ENCODE measurements around the gene TAF13. TPM values are rescaled to one million over a fixed set of nuclear protein-coding genes. Genes with fewer than 3 reads are reported as not detected.

The TAF13 gene
- total RNA-seq, 6 donors from 2014 or later = 11.5 to 54.6 (median 35.7) TPM

GRCh38 chr1:109112056-109112651 is 36.4 kb upstream of the TAF13 start:
- H3K4me3 ChIP-seq = peak overlapping the region in 3 of 4 donors; percentile 34 to 46 (median 44)
- H3K27ac ChIP-seq = no peak overlapping the region
- TF ChIP-seq POLR2AphosphoS5 (IDR thresholded peaks at IDR 0.05) = no peak
- no peak for TF ChIP-seq EP300 (IDR thresholded peaks at IDR 0.05)
- TF ChIP-seq POLR2A (IDR thresholded peaks at IDR 0.05) = no peak
- no peak for TF ChIP-seq CTCF (IDR thresholded peaks at IDR 0.05)
- 25 to 34% methylated on average over 10 of the region's 10 CpGs for WGBS, 2 donors
- peak in 1 of 2 donors; percentile 72 for ATAC-seq (ENCODE audit: low FRiP score in 2 of 2)
- H3K36me3 ChIP-seq = no peaks in the 10 kb centered on the region
- H3K27me3 ChIP-seq = peaks cover 0 to 10% (median 4%) of the 10 kb centered on the region in 4 donors
- DNase-seq = no peak
- no peaks in the 10 kb centered on the region for H3K9me3 ChIP-seq
- peaks cover 16 to 27% (median 19%) of the 10 kb centered on the region in 4 donors for H3K4me1 ChIP-seq

- Histone ChIP-seq H3K27ac (no peak overlapping the region), H3K27me3 (peaks cover 0 to 10% (median 4%) of the 10 kb centered on the region in 4 donors), H3K36me3 (no peaks in the 10 kb centered on the region), H3K4me1 (peaks cover 16 to 27% (median 19%) of the 10 kb centered on the region in 4 donors), H3K4me3 (no peak overlapping the region), H3K9me3 (no peaks in the 10 kb centered on the region)
- DNase-seq = no peak
- ATAC-seq (ENCODE audit: low FRiP score in 2 of 2) = no peak
- no peak for TF ChIP-seq EP300 (IDR thresholded peaks at IDR 0.05)
- TF ChIP-seq POLR2A (IDR thresholded peaks at IDR 0.05) = no peak
- no peak for TF ChIP-seq CTCF (IDR thresholded peaks at IDR 0.05)
- no peak for TF ChIP-seq POLR2AphosphoS5 (IDR thresholded peaks at IDR 0.05)
- WGBS, 2 donors = 60 to 62% methylated on average over 5 of the region's 5 CpGs
Observed at GRCh38 chr1:109111386-109112055, 35.7 kb upstream of the TAF13 start.

- H3K36me3 ChIP-seq = no peaks in the 10 kb centered on the region
- no peak overlapping the region for H3K4me3 ChIP-seq
- DNase-seq (no peak), ATAC-seq (ENCODE audit: low FRiP score in 2 of 2) (no peak)
- TF ChIP-seq CTCF (IDR thresholded peaks at IDR 0.05) (no peak), POLR2A (IDR thresholded peaks at IDR 0.05) (no peak), POLR2AphosphoS5 (IDR thresholded peaks at IDR 0.05) (no peak), EP300 (IDR thresholded peaks at IDR 0.05) (no peak)
- H3K27me3 ChIP-seq = peaks cover 0 to 10% (median 4%) of the 10 kb centered on the region in 4 donors
- H3K27ac ChIP-seq = no peak overlapping the region
- peaks cover 16 to 27% (median 19%) of the 10 kb centered on the region in 4 donors for H3K4me1 ChIP-seq
- H3K9me3 ChIP-seq = no peaks in the 10 kb centered on the region
- 61 to 66% methylated on average over 3 of the region's 3 CpGs for WGBS, 2 donors
Observed at GRCh38 chr1:109109906-109110305, 34.1 kb upstream of the TAF13 start.

DNA sequence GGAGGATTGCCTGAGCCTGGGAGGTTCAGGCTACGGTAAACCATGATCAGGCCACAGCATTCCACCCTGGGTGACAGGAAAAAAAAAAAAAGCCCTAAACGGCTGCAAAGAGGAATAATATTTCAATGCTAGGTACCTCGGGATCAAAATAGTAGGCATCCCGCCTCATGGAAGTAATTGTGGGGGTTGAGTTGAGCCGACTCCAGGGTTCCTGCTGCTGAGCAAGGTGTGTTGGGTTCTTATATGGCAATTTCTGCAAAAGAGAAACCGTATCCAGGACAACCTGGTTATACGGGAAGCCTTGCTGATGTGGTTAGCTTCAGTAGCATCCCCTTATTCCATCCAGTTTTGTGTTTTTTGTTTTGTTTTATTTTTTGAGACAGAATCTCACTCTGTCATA is 32.0 kb upstream of the TAF13 start:
- Histone ChIP-seq H3K4me1 (peaks cover 0 to 10% (median 4%) of the 10 kb centered on the region in 4 donors), H3K4me3 (no peak overlapping the region), H3K9me3 (no peaks in the 10 kb centered on the region), H3K27ac (no peak overlapping the region), H3K27me3 (no peaks in the 10 kb centered on the region), H3K36me3 (peaks cover 0 to 2% (median 0%) of the 10 kb centered on the region in 4 donors)
- DNase-seq (no peak), ATAC-seq (ENCODE audit: low FRiP score in 2 of 2) (no peak)
- 81 to 83% methylated on average over 7 of the region's 7 CpGs for WGBS, 2 donors
- TF ChIP-seq POLR2AphosphoS5 (IDR thresholded peaks at IDR 0.05) (no peak), EP300 (IDR thresholded peaks at IDR 0.05) (no peak), POLR2A (IDR thresholded peaks at IDR 0.05) (no peak), CTCF (IDR thresholded peaks at IDR 0.05) (no peak)
